Fibroblast of lung (primary cell): ENCODE results near the gene HAPLN2. TPM values are rescaled to one million over a fixed set of nuclear protein-coding genes. Genes with fewer than 3 reads are reported as not detected.

Experiments used
- DNase-seq, 2 donors: peaks; one replicate each; pipeline versions ENCODE4 v3.0.0 to v3.0.0-alpha.2; 2010; ENCODE audit warnings: low read depth in 2 of 2
- H2AFZ ChIP-seq: 2 replicates; pipeline ENCODE4 v1.5.1; 2012; ENCODE audit warnings: low read length, control low read depth, inconsistent platforms
- H3K27ac ChIP-seq: 2 replicates; pipeline ENCODE4 v1.5.1; 2011; ENCODE audit warnings: low read length, control low read depth; ENCODE audit not compliant: insufficient read depth
- H3K27me3 ChIP-seq: 2 replicates; pipeline ENCODE4 v1.5.1; 2011; ENCODE audit warnings: mild to moderate bottlenecking, low read length; ENCODE audit not compliant: control insufficient read depth, insufficient read depth
- H3K36me3 ChIP-seq: 2 replicates; pipeline ENCODE4 v1.5.1; 2011; ENCODE audit warnings: low read length; ENCODE audit not compliant: control insufficient read depth, insufficient read depth
- H3K4me1 ChIP-seq: 2 replicates; pipeline ENCODE4 v1.5.1; 2011; ENCODE audit warnings: low read length; ENCODE audit not compliant: control insufficient read depth, insufficient read depth; ENCODE audit errors: extremely low read depth
- H3K4me2 ChIP-seq: 2 replicates; pipeline ENCODE4 v1.5.1; 2011; ENCODE audit warnings: low read length, control low read depth; ENCODE audit not compliant: insufficient read depth; ENCODE audit errors: extremely low read depth
- H3K4me3 ChIP-seq, 4 experiments: fragments of 200-600 bp in 1 of 4; sonication (generic) in 1 of 4; replicated peaks in 1 of 4; 2 replicates each; pipeline ENCODE4 v1.5.1; 2011 to 2016; ENCODE audit warnings: low read length in 4 of 4, low read depth in 3 of 4, mild to moderate bottlenecking in 3 of 4, control low read depth in 2 of 4, inconsistent platforms in 1 of 4, mixed read lengths in 1 of 4; ENCODE audit not compliant: insufficient read depth in 1 of 4; ENCODE audit errors: control extremely low read depth in 1 of 4
- H3K79me2 ChIP-seq: 2 replicates; pipeline ENCODE4 v1.5.1; 2012; ENCODE audit warnings: mild to moderate bottlenecking, low read length, inconsistent platforms; ENCODE audit not compliant: control insufficient read depth, insufficient read depth
- H3K9ac ChIP-seq: 2 replicates; pipeline ENCODE4 v1.5.1; 2011; ENCODE audit warnings: mild to moderate bottlenecking, low read length, control low read depth; ENCODE audit not compliant: insufficient read depth
- H3K9me3 ChIP-seq: 2 replicates; pipeline ENCODE4 v1.5.1; 2012; ENCODE audit warnings: low read depth, low read length; ENCODE audit not compliant: control insufficient read depth, insufficient read depth
- H4K20me1 ChIP-seq: 2 replicates; pipeline ENCODE4 v1.5.1; 2011; ENCODE audit warnings: low read length; ENCODE audit not compliant: control insufficient read depth, insufficient read depth; ENCODE audit errors: extremely low read depth
- EZH2 ChIP-seq: IDR thresholded peaks from 2 replicates; pipeline ENCODE4 v1.5.1; 2012; ENCODE audit warnings: low read length, control low read depth, mild to moderate bottlenecking; ENCODE audit errors: missing control alignments
- polyA plus RNA-seq, 2 donors: library from polyadenylated mRNA; depleted of rRNA in 1 of 2; stranded (reverse) in 1 of 2; unstranded in 1 of 2; fragments of >200 nt; gene quantifications; 2 replicates each; pipeline ENCODE4 v1.2.1, GENCODE V29; 2011 to 2012; ENCODE audit warnings: missing spikeins in 1 of 2
- total RNA-seq: library from RNA; depleted of rRNA; stranded (reverse); fragments of >200 nt; gene quantifications from 2 replicates; pipeline ENCODE4 v1.2.1, GENCODE V29; 2014
- TF ChIP-seq, protein P1 (sequence below), 2 donors: IDR thresholded peaks in 1 of 2; conservative IDR thresholded peaks in 1 of 2; 1 replicate in 1 of 2; 2 replicates in 1 of 2; pipeline ENCODE4 v1.5.1; 2011 to 2012; ENCODE audit warnings: low read length in 2 of 2, control low read depth in 1 of 2, inconsistent platforms in 1 of 2, low read depth in 1 of 2, mild to moderate bottlenecking in 1 of 2

Gene HAPLN2
- total and polyA plus RNA-seq, 2 donors (not counting 1 experiment from before 2014, with no cell fraction given): not detected

DNA sequence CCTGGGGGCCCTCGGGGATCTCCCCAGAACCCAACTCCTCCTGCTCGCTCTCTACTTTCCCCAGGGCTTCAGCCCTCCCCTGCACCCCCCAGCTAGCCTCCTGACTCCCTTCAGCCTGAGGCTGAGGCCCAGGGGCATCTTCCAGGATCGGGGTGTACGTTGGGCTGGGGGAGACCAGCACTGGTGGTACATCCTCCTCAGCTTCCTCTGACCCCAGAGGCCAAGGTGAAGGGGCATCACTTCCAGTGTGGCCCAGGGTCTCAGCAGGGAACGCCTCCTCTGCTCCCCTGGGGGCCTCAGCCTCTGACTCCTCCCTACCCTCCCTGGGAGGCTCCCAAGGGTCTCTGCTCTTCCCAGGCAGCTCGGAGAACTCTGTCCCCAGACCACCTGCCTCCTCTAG is 51.1 kb downstream of the HAPLN2 start:
- H3K4me1 ChIP-seq: peaks cover 37% of the 10 kb centered on the region
- H2AFZ ChIP-seq: no peak overlapping the region
- DNase-seq: no peak
- H3K79me2 ChIP-seq: peaks cover 20% of the 10 kb centered on the region
- no peaks in the 10 kb centered on the region for H3K9me3 ChIP-seq
- TF ChIP-seq, protein P1, sequence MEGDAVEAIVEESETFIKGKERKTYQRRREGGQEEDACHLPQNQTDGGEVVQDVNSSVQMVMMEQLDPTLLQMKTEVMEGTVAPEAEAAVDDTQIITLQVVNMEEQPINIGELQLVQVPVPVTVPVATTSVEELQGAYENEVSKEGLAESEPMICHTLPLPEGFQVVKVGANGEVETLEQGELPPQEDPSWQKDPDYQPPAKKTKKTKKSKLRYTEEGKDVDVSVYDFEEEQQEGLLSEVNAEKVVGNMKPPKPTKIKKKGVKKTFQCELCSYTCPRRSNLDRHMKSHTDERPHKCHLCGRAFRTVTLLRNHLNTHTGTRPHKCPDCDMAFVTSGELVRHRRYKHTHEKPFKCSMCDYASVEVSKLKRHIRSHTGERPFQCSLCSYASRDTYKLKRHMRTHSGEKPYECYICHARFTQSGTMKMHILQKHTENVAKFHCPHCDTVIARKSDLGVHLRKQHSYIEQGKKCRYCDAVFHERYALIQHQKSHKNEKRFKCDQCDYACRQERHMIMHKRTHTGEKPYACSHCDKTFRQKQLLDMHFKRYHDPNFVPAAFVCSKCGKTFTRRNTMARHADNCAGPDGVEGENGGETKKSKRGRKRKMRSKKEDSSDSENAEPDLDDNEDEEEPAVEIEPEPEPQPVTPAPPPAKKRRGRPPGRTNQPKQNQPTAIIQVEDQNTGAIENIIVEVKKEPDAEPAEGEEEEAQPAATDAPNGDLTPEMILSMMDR (conservative IDR thresholded peaks at IDR 0.05 in 1 of 2, IDR thresholded peaks at IDR 0.05 in 1 of 2; ENCODE audit: low read depth in 1 of 2, low read length in 2 of 2): no peak
- TF ChIP-seq EZH2: no peak
- H3K27ac ChIP-seq: no peak overlapping the region
- no peaks in the 10 kb centered on the region for H3K27me3 ChIP-seq
- no peaks in the 10 kb centered on the region for H4K20me1 ChIP-seq
- H3K36me3 ChIP-seq: peaks cover 9% of the 10 kb centered on the region
- H3K9ac ChIP-seq: no peak overlapping the region
- no peak overlapping the region for H3K4me3 ChIP-seq
- no peak overlapping the region for H3K4me2 ChIP-seq

DNA sequence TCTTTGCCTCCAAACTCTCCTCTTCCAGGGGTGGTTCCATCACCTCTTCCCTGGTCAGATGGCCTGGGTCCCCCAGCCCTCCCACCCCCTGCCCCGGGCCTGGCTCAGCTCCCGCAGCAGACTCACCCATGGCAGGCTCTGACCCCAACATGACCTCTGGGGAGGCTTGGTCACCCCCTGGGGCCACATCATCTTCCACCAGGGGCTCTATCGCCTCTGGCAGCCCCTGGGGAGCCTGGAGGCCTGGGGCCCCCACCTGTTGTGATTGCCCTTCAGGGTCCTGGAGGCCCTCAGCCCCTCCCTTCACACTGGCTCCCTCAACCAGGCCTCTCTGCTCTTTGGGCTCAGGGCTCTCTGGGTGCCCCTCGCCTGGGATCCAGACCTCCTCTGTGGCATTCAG is 51.6 kb downstream of the HAPLN2 start:
- no peak for DNase-seq
- Histone ChIP-seq H3K27ac (no peak overlapping the region), H3K9me3 (no peaks in the 10 kb centered on the region)

GRCh38 chr1:156671804-156672203 is 52.6 kb downstream of the HAPLN2 start:
- Histone ChIP-seq H3K36me3 (peaks cover 9% of the 10 kb centered on the region), H4K20me1 (no peaks in the 10 kb centered on the region), H2AFZ (no peak overlapping the region), H3K4me2 (no peak overlapping the region), H3K4me3 (no peak overlapping the region), H3K79me2 (peaks cover 34% of the 10 kb centered on the region), H3K4me1 (peaks cover 29% of the 10 kb centered on the region), H3K9me3 (no peaks in the 10 kb centered on the region), H3K27ac (no peak overlapping the region), H3K9ac (no peak overlapping the region), H3K27me3 (no peaks in the 10 kb centered on the region)
- no peak for TF ChIP-seq EZH2
- TF ChIP-seq, protein P1 (conservative IDR thresholded peaks at IDR 0.05 in 1 of 2, IDR thresholded peaks at IDR 0.05 in 1 of 2; ENCODE audit: low read depth in 1 of 2, low read length in 2 of 2): no peak
- no peak for DNase-seq

More for the DNA sequence above, 51.6 kb downstream of the HAPLN2 start:
- Histone ChIP-seq H3K4me1 (peaks cover 33% of the 10 kb centered on the region), H3K27me3 (no peaks in the 10 kb centered on the region), H2AFZ (no peak overlapping the region), H3K4me2 (no peak overlapping the region), H3K36me3 (peaks cover 9% of the 10 kb centered on the region), H3K9ac (no peak overlapping the region), H3K4me3 (no peak overlapping the region), H3K79me2 (peaks cover 24% of the 10 kb centered on the region), H4K20me1 (no peaks in the 10 kb centered on the region)
- TF ChIP-seq, protein P1 (conservative IDR thresholded peaks at IDR 0.05 in 1 of 2, IDR thresholded peaks at IDR 0.05 in 1 of 2; ENCODE audit: low read depth in 1 of 2, low read length in 2 of 2): no peak
- TF ChIP-seq EZH2: no peak
